Fibroblast of the aortic adventitia (primary cell): Measurements from ENCODE around the gene DEPP1. TPM values are rescaled to one million over a fixed set of nuclear protein-coding genes. Genes with fewer than 3 reads are reported as not detected.
A peak's percentile ranks its signal among the peaks of the same experiment; 100 is the strongest.

Source experiments
- DNase-seq: peaks from one replicate; pipeline ENCODE4 v3.0.0-alpha.2; 2010; ENCODE audit warnings: low read depth
- H3K4me3 ChIP-seq: 2 replicates; pipeline ENCODE4 v1.5.1; 2011; ENCODE audit warnings: low read depth, mild to moderate bottlenecking, control low read depth, low read length, moderate library complexity
- total RNA-seq: library from RNA; depleted of rRNA; stranded (reverse); fragments of >200 nt; gene quantifications from 2 replicates; pipeline ENCODE4 v1.2.3, GENCODE V29; 2012; ENCODE audit warnings: low replicate concordance
- TF ChIP-seq, protein P1 (sequence below): IDR thresholded peaks from 2 replicates; pipeline ENCODE4 v1.5.1; 2011; ENCODE audit warnings: mild to moderate bottlenecking, low read length, control low read depth, inconsistent platforms; ENCODE audit not compliant: insufficient read depth

The DEPP1 gene
- total RNA-seq, 1 donor, result 17.3 TPM

- DNase-seq, result no peak
- no peak overlapping the region for H3K4me3 ChIP-seq
- TF ChIP-seq, protein P1, sequence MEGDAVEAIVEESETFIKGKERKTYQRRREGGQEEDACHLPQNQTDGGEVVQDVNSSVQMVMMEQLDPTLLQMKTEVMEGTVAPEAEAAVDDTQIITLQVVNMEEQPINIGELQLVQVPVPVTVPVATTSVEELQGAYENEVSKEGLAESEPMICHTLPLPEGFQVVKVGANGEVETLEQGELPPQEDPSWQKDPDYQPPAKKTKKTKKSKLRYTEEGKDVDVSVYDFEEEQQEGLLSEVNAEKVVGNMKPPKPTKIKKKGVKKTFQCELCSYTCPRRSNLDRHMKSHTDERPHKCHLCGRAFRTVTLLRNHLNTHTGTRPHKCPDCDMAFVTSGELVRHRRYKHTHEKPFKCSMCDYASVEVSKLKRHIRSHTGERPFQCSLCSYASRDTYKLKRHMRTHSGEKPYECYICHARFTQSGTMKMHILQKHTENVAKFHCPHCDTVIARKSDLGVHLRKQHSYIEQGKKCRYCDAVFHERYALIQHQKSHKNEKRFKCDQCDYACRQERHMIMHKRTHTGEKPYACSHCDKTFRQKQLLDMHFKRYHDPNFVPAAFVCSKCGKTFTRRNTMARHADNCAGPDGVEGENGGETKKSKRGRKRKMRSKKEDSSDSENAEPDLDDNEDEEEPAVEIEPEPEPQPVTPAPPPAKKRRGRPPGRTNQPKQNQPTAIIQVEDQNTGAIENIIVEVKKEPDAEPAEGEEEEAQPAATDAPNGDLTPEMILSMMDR, result no peak
Observed at GRCh38 chr10:44993226-44993921, 14.8 kb upstream of the DEPP1 start.

- TF ChIP-seq, protein P1, result no peak
- DNase-seq, result no peak
- no peak overlapping the region for H3K4me3 ChIP-seq
Observed at GRCh38 chr10:44992732-44993225, 14.2 kb upstream of the DEPP1 start.

GRCh38 chr10:44992070-44992731 is 13.6 kb upstream of the DEPP1 start:
- TF ChIP-seq, protein P1, result no peak
- H3K4me3 ChIP-seq, result no peak overlapping the region
- DNase-seq, result no peak

- TF ChIP-seq, protein P1, result no peak
- no peak for DNase-seq
Observed at GRCh38 chr10:44991571-44991970, 13.0 kb upstream of the DEPP1 start.

GRCh38 chr10:44990965-44991364 is 12.4 kb upstream of the DEPP1 start:
- DNase-seq, result no peak
- TF ChIP-seq, protein P1, result no peak
- no peak overlapping the region for H3K4me3 ChIP-seq

More at GRCh38 chr10:44991571-44991970, 13.0 kb upstream of the DEPP1 start:
- no peak overlapping the region for H3K4me3 ChIP-seq

GRCh38 chr10:44990302-44990655 is 11.7 kb upstream of the DEPP1 start:
- TF ChIP-seq, protein P1, result no peak
- H3K4me3 ChIP-seq, result no peak overlapping the region
- DNase-seq, result peak; percentile 18
